ENCODE measurements around the gene GPR17. TPM values are rescaled to one million over a fixed set of nuclear protein-coding genes. Genes with fewer than 3 reads are reported as not detected.

Gene GPR17
- total RNA-seq, 1 donor from 2014 or later = not detected

DNA sequence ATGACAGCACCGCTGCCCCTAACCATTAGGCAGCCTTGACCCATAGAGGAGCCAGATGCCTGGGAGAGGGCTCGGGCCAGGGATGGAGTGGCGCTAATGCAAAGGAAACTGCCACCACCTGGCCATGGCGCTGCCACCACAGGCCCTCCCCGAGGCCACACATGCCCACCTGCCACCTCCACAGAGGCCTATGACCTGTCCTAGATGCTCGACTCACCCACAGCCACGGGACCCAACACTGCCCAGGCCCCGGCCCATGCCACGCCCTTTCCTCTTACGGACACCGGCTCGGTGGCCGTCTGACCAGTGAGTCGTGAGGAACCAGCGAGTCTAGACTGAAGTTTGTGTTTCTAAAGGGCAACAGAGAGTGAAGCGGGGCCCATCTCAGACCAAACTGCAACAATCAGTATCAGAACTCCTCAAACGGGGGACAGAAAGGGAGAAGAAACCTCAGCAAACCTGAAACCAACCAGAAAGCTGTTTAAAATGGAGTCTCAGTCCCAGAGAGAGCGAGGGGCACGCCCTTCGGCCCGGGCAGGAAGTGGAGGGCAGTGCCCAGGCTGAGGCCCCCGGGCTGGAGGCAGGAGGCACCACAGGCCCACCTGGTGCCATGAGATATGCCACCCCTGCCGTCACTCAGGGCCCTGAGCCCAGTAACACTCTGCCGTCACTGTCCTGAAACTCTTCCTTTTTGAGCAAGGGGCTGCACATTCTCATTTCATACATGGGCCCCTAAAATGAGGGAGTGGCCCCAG is 711 bp downstream of the GPR17 start:
- no peak overlapping the region for H3K27ac Mint-ChIP-seq
- H3K36me3 Mint-ChIP-seq (ENCODE audit: insufficient read depth) = no peaks in the 10 kb centered on the region
- H3K4me1 Mint-ChIP-seq (ENCODE audit: low read depth) = peaks cover 4% of the 10 kb centered on the region
- TF ChIP-seq, protein P1, sequence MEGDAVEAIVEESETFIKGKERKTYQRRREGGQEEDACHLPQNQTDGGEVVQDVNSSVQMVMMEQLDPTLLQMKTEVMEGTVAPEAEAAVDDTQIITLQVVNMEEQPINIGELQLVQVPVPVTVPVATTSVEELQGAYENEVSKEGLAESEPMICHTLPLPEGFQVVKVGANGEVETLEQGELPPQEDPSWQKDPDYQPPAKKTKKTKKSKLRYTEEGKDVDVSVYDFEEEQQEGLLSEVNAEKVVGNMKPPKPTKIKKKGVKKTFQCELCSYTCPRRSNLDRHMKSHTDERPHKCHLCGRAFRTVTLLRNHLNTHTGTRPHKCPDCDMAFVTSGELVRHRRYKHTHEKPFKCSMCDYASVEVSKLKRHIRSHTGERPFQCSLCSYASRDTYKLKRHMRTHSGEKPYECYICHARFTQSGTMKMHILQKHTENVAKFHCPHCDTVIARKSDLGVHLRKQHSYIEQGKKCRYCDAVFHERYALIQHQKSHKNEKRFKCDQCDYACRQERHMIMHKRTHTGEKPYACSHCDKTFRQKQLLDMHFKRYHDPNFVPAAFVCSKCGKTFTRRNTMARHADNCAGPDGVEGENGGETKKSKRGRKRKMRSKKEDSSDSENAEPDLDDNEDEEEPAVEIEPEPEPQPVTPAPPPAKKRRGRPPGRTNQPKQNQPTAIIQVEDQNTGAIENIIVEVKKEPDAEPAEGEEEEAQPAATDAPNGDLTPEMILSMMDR (IDR thresholded peaks at IDR 0.05; ENCODE audit: unreplicated experiment) = no peak
- no peak overlapping the region for H3K4me3 Mint-ChIP-seq (ENCODE audit: low read depth)
- peaks cover 12% of the 10 kb centered on the region for H3K27me3 Mint-ChIP-seq
- no peaks in the 10 kb centered on the region for H3K9me3 Mint-ChIP-seq (ENCODE audit: low read depth)
- DNase-seq (ENCODE audit: low spot score, unreplicated experiment) = no peak

DNA sequence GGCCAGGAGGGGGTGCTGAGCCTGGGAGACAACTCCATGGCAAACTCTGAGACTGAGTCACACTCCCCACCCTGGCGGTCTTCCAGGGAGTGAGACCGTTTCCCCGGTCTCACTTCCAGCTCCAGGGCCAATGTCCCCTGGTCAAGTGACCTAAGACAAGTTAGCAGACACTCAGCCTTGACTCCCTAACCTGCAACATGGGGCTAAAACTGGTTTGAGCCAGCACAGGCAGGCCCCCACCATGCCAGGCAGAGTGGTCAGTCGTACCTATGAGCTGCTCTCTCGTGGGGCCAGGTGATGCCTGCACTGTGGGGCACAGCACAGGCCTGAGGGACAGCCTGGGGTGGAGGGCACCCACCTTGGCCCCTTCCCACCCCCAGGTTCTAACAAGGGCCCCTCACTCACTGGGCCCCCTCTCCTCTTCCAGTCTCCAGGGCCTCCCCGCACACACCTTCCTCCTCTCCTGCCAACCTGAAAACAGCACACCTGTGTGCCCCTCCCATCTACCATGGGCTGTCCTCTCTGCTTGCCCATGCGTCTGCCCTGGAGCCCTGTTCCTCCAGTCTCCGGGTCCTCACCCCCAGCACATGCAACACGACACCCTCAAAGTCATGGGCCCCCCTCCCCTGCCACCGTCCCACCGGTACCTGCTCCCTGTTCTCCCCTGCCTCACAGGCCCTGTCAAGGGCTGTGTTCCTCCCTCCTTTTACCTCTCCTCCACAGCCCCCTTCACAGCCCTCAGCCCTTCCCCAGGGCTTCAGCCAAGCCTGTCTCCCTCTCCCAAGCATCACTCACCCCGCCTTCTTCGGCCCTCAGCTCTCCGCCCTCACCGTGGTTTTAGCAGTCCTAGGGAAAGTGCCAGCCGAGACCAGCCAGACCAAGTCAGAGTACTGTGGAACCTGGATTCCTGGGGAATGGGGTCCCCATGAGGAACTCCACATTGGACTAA is 1.6 kb downstream of the GPR17 start:
- H3K9me3 Mint-ChIP-seq (ENCODE audit: low read depth) = no peaks in the 10 kb centered on the region
- TF ChIP-seq, protein P1 (IDR thresholded peaks at IDR 0.05; ENCODE audit: unreplicated experiment) = no peak

DNA sequence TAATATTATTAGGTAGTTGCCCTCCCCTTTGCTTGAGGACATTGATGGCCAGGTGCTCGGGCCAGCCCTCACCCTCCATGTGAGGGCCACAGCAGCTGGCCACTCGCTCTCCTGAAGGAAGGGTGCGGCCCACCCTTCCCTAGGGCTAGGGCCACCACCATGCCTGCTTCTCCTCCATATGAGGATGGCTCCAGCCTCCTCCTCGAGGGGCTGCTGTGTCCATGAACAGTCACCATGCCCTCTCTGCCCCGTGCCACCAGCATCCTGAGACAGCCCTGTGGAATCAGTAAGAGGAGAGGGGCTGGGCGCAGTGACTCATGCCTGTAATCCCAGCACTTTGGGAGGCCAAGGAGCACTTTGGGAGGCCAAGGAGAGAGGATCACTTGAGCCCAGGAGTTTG is 2.4 kb downstream of the GPR17 start:
- H3K4me3 Mint-ChIP-seq (ENCODE audit: low read depth) = no peak overlapping the region
- TF ChIP-seq, protein P1 (IDR thresholded peaks at IDR 0.05; ENCODE audit: unreplicated experiment) = no peak
- H3K4me1 Mint-ChIP-seq (ENCODE audit: low read depth) = peaks cover 4% of the 10 kb centered on the region

More for the DNA sequence above, 1.6 kb downstream of the GPR17 start:
- Mint-ChIP-seq H3K4me3 (ENCODE audit: low read depth) (no peak overlapping the region), H3K27ac (peak overlapping the region; percentile 89), H3K4me1 (ENCODE audit: low read depth) (peaks cover 4% of the 10 kb centered on the region), H3K27me3 (peaks cover 12% of the 10 kb centered on the region), H3K36me3 (ENCODE audit: insufficient read depth) (no peaks in the 10 kb centered on the region)
- no peak for DNase-seq (ENCODE audit: low spot score, unreplicated experiment)

GRCh38 chr2:127649100-127649611 is 3.2 kb downstream of the GPR17 start:
- Mint-ChIP-seq H3K4me1 (ENCODE audit: low read depth) (peaks cover 4% of the 10 kb centered on the region), H3K4me3 (ENCODE audit: low read depth) (no peak overlapping the region), H3K36me3 (ENCODE audit: insufficient read depth) (no peaks in the 10 kb centered on the region), H3K27ac (no peak overlapping the region), H3K27me3 (peaks cover 12% of the 10 kb centered on the region), H3K9me3 (ENCODE audit: low read depth) (no peaks in the 10 kb centered on the region)
- no peak for DNase-seq (ENCODE audit: low spot score, unreplicated experiment)
- TF ChIP-seq, protein P1 (IDR thresholded peaks at IDR 0.05; ENCODE audit: unreplicated experiment) = no peak

More for the DNA sequence above, 2.4 kb downstream of the GPR17 start:
- H3K27ac Mint-ChIP-seq = no peak overlapping the region
- no peaks in the 10 kb centered on the region for H3K36me3 Mint-ChIP-seq (ENCODE audit: insufficient read depth)
- no peak for DNase-seq (ENCODE audit: low spot score, unreplicated experiment)
- H3K9me3 Mint-ChIP-seq (ENCODE audit: low read depth) = no peaks in the 10 kb centered on the region
- peaks cover 12% of the 10 kb centered on the region for H3K27me3 Mint-ChIP-seq

DNA sequence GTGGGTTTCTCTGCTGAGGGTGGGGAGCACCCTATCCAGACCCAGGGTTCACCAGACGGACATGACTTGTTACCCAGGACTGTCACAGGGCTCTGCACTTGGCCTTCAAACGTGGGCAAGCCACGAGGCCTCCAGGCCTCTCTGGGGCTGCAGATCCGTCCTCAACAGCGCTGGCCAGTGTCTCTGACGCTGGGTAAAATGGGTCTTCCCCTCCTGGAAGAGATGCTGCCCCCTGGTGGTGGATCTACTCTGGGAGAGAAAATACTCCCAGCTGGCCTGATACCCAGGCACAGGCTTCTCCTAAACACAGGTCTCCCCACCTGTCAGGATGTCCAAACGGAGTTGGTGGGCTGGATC is 3.7 kb downstream of the GPR17 start:
- H3K4me3 Mint-ChIP-seq (ENCODE audit: low read depth) = no peak overlapping the region
- H3K36me3 Mint-ChIP-seq (ENCODE audit: insufficient read depth) = no peaks in the 10 kb centered on the region
- peaks cover 11% of the 10 kb centered on the region for H3K27me3 Mint-ChIP-seq
- TF ChIP-seq, protein P1 (IDR thresholded peaks at IDR 0.05; ENCODE audit: unreplicated experiment) = peak; percentile 88
- DNase-seq (ENCODE audit: low spot score, unreplicated experiment) = peak; percentile 83
- H3K9me3 Mint-ChIP-seq (ENCODE audit: low read depth) = no peaks in the 10 kb centered on the region
- no peak overlapping the region for H3K27ac Mint-ChIP-seq
- H3K4me1 Mint-ChIP-seq (ENCODE audit: low read depth) = peaks cover 4% of the 10 kb centered on the region

Measured in progenitor cell of endocrine pancreas (in vitro differentiated cells).